ENCODE measurements around the gene GBX1.
A peak's percentile ranks its signal among the peaks of the same experiment; 100 is the strongest.

Gene GBX1

GRCh38 chr7:151178831-151179230, 11.3 kb upstream of the GBX1 start:
- no peak overlapping the region for H3K27ac ChIP-seq
- TF ChIP-seq ZFX (IDR thresholded peaks at IDR 0.05; ENCODE audit: borderline replicate concordance) (no peak), CTCF (IDR thresholded peaks at IDR 0.05) (no peak)

- TF ChIP-seq CTCF (IDR thresholded peaks at IDR 0.05) (no peak), ZFX (IDR thresholded peaks at IDR 0.05; ENCODE audit: borderline replicate concordance) (no peak)
- no peak overlapping the region for H3K27ac ChIP-seq
Measured at GRCh38 chr7:151178236-151178635, 10.7 kb upstream of the GBX1 start.

GRCh38 chr7:151177310-151177709, 9.8 kb upstream of the GBX1 start:
- H3K27ac ChIP-seq, result no peak overlapping the region
- TF ChIP-seq ZFX (IDR thresholded peaks at IDR 0.05; ENCODE audit: borderline replicate concordance) (no peak), CTCF (IDR thresholded peaks at IDR 0.05) (no peak)

GRCh38 chr7:151176401-151176800, 8.9 kb upstream of the GBX1 start:
- TF ChIP-seq ZFX (IDR thresholded peaks at IDR 0.05; ENCODE audit: borderline replicate concordance), result no peak
- TF ChIP-seq CTCF (IDR thresholded peaks at IDR 0.05), result no peak
- H3K27ac ChIP-seq, result no peak overlapping the region

DNA sequence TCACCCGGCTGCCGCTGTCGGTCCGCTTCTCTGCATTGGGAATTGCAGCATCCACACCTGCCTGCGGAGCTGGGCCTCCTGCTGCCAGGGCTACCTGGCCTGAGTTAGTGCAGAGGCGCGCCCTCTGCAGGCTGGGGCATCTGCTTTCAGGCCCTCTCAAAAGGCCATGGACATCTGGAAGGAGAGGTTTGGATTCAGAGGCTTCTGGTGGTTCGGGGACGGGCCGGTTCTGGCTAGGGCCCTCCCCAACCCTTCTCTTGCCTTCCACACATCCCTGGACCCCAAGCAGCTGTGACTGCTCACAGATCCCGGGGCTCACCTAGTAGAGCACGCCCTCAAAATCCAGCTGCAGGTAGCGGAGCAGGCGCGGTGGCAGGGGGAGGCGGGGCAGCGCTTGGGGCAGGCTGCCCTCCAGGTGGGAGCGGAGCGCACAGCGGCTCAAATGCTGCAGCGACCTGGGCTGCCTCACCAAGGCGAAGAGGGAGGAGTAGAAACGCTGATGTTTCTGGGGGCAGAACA, 8.4 kb upstream of the GBX1 start:
- no peak overlapping the region for H3K27ac ChIP-seq
- TF ChIP-seq CTCF (IDR thresholded peaks at IDR 0.05) (peak; percentile 69), ZFX (IDR thresholded peaks at IDR 0.05; ENCODE audit: borderline replicate concordance) (no peak)

GRCh38 chr7:151175047-151175792, 7.7 kb upstream of the GBX1 start:
- H3K27ac ChIP-seq, result no peak overlapping the region
- no peak for TF ChIP-seq CTCF (IDR thresholded peaks at IDR 0.05)
- no peak for TF ChIP-seq ZFX (IDR thresholded peaks at IDR 0.05; ENCODE audit: borderline replicate concordance)

DNA sequence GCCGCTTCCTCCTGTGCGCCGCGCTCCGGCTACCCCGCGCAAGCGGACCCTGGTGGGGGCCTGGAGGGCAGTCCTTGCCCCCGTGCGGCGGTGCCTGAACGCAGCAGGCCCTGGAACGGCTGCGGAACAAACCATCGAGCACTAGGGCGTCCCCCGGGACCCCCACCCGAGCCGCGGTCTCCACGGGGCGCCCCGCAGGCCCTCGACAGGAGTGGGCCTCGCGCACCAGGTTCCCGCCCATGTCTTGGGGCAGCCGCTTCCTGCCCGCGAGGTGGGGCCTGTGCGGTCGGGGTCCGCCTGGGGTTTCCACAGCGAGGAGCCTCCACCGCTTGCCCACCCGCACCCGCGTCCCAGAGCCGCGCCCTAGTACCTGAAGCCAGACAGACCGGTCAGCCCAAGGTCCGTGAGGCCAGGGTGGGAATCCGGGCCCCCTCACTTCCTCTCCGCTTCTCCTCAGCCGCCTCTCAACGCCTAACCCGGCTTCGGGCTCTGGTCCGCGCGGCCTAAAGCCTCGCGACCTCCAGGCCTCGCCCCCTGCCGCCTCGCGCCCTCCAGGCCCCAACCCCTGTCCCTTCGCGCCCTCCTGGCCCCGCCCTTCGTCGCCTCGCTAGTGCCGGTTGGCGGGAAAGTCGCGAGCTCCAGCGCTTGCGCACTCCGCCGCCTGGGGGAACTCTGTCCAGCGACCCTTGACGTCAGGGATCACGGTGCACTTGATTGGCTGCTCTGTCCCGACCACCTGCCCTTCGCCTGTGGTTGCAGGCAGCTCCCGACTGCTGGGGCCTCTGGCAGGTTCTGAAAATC, 7.0 kb upstream of the GBX1 start:
- TF ChIP-seq CTCF (IDR thresholded peaks at IDR 0.05), result no peak
- TF ChIP-seq ZFX (IDR thresholded peaks at IDR 0.05; ENCODE audit: borderline replicate concordance), result no peak
- H3K27ac ChIP-seq, result no peak overlapping the region
